ENCODE measurements around the gene TMEM212. TPM values are rescaled to one million over a fixed set of nuclear protein-coding genes. Genes with fewer than 3 reads are reported as not detected.

The TMEM212 gene
- total RNA-seq, 2 experiments from 2014 or later: not detected

DNA sequence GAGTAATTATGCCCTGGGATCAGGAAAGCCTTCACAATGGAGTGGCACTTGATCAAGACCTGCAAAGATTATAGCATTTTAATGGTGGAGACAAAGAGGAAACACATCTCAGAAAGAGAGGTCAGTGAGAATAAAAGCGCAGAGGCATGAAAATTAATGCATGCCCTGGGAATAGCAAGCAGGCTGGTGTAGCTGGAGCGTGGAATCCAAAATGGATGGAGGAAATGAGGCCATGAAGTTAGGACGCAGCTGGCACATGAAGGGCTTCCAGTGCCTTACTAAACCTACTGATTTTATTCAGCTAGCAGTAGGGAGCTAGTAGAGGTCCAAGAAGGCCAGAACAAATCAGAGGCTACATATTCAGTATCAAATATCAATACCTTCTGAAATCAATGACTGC, 38.1 kb downstream of the TMEM212 start:
- no peak overlapping the region for H3K4me3 Mint-ChIP-seq
- DNase-seq (no peak), ATAC-seq (ENCODE audit: poor library complexity) (no peak)
- Histone ChIP-seq H3K27me3 (ENCODE audit: control insufficient read depth in 1 of 2, insufficient read depth in 2 of 2, low read length in 2 of 2) (no peaks in the 10 kb centered on the region), H3K4me1 (ENCODE audit: insufficient read depth, low read length) (no peaks in the 10 kb centered on the region), H3K9me3 (ENCODE audit: control insufficient read depth in 1 of 2, insufficient read depth in 1 of 2, low read length in 2 of 2) (no peaks in the 10 kb centered on the region), H3K4me3 (ENCODE audit: low read length) (no peak overlapping the region), H3K27ac (ENCODE audit: low read depth in 1 of 2, low read length in 2 of 2) (no peak overlapping the region), H3K36me3 (ENCODE audit: insufficient read depth, low read length) (no peaks in the 10 kb centered on the region)
- ChIA-PET POLR2A (no interaction called here), CTCF (interaction anchor here (1.6 kb wide), 1 partner anchor 13 kb away, joined by 3 read pairs; no protein-coding TSS in a partner anchor)
- TF ChIP-seq, protein P1, sequence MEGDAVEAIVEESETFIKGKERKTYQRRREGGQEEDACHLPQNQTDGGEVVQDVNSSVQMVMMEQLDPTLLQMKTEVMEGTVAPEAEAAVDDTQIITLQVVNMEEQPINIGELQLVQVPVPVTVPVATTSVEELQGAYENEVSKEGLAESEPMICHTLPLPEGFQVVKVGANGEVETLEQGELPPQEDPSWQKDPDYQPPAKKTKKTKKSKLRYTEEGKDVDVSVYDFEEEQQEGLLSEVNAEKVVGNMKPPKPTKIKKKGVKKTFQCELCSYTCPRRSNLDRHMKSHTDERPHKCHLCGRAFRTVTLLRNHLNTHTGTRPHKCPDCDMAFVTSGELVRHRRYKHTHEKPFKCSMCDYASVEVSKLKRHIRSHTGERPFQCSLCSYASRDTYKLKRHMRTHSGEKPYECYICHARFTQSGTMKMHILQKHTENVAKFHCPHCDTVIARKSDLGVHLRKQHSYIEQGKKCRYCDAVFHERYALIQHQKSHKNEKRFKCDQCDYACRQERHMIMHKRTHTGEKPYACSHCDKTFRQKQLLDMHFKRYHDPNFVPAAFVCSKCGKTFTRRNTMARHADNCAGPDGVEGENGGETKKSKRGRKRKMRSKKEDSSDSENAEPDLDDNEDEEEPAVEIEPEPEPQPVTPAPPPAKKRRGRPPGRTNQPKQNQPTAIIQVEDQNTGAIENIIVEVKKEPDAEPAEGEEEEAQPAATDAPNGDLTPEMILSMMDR (IDR thresholded peaks at IDR 0.05): no peak
- intact Hi-C loops (cut with DNase I, micrococcal nuclease): no loop called here
- no peaks in the 10 kb centered on the region for H3K9me3 Mint-ChIP-seq
- no peaks in the 10 kb centered on the region for H3K27me3 Mint-ChIP-seq
- H3K36me3 Mint-ChIP-seq (ENCODE audit: low read depth): no peaks in the 10 kb centered on the region
- no peak overlapping the region for H3K27ac Mint-ChIP-seq
- H3K4me1 Mint-ChIP-seq (ENCODE audit: low read depth): no peaks in the 10 kb centered on the region

DNA sequence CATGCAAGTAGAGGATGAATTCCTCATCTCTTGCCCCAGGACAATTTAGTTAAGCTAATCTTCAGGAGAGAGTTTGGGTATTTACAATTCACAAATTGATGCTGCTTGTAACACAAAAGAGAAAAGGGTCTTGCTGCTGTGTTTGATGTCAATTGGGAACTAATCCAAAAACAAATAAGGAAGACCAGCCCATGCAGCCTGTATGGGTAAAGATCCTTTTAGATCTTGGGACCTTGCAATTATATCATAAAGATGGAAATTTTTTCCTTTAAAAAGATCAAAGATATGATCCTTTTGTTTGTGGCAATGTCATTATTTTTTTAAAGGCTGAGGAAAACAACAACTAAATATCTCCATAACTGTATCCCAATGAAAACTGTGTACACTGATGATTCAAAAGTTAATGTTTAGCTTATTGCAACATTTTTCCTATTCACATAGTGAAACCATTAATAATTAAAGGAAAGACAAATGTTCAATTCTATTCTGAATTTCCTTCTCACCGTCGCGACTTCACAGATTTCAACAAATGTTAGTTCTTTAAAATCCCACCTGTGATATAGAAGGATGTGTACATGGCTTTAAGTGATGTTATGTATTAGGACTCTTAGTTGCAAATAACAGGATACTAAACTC, 40.2 kb downstream of the TMEM212 start:
- no peak overlapping the region for H3K27ac ChIP-seq (ENCODE audit: low read depth in 1 of 2, low read length in 2 of 2)
- no peak overlapping the region for H3K4me3 ChIP-seq (ENCODE audit: low read length)
- TF ChIP-seq, protein P1 (IDR thresholded peaks at IDR 0.05): no peak
- no peaks in the 10 kb centered on the region for H3K4me1 ChIP-seq (ENCODE audit: insufficient read depth, low read length)
- no peaks in the 10 kb centered on the region for H3K27me3 ChIP-seq (ENCODE audit: control insufficient read depth in 1 of 2, insufficient read depth in 2 of 2, low read length in 2 of 2)
- DNase-seq (no peak), ATAC-seq (ENCODE audit: poor library complexity) (no peak)
- CTCF ChIA-PET: no interaction called here
- H3K36me3 ChIP-seq (ENCODE audit: insufficient read depth, low read length): no peaks in the 10 kb centered on the region
- intact Hi-C loops (cut with DNase I, micrococcal nuclease): no loop called here
- H3K27me3 Mint-ChIP-seq: no peaks in the 10 kb centered on the region
- no peaks in the 10 kb centered on the region for H3K36me3 Mint-ChIP-seq (ENCODE audit: low read depth)
- H3K9me3 Mint-ChIP-seq: no peaks in the 10 kb centered on the region
- H3K27ac Mint-ChIP-seq: no peak overlapping the region
- no peaks in the 10 kb centered on the region for H3K4me1 Mint-ChIP-seq (ENCODE audit: low read depth)
- H3K9me3 ChIP-seq (ENCODE audit: control insufficient read depth in 1 of 2, insufficient read depth in 1 of 2, low read length in 2 of 2): no peaks in the 10 kb centered on the region
- H3K4me3 Mint-ChIP-seq: no peak overlapping the region
- POLR2A ChIA-PET: no interaction called here

DNA sequence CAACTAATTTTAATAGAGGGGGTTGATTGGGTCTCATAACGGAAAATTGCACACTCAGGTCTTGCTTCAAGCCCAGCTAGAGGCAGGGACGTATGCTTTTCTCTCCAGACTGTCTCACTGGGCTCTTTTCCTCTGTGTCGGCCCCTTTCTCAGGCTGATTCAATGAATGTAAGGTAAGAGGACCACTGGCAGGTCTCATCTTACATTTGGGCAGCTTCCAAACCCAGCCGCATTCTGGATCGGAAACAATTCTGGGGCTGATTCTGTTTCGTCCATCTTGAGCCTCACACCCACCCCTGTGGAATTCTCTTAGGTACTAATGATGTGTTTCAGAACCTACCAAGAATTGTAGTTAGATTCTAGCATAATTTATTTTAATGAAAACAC, 40.7 kb downstream of the TMEM212 start:
- H3K9me3 Mint-ChIP-seq: no peaks in the 10 kb centered on the region
- intact Hi-C loops (cut with DNase I, micrococcal nuclease): no loop called here
- ChIA-PET POLR2A (interaction anchor here (0.6 kb wide), 1 partner anchor 333 kb away, joined by 4 read pairs; no protein-coding TSS in a partner anchor), CTCF (no interaction called here)
- Histone ChIP-seq H3K27ac (ENCODE audit: low read depth in 1 of 2, low read length in 2 of 2) (no peak overlapping the region), H3K27me3 (ENCODE audit: control insufficient read depth in 1 of 2, insufficient read depth in 2 of 2, low read length in 2 of 2) (no peaks in the 10 kb centered on the region), H3K9me3 (ENCODE audit: control insufficient read depth in 1 of 2, insufficient read depth in 1 of 2, low read length in 2 of 2) (no peaks in the 10 kb centered on the region), H3K36me3 (ENCODE audit: insufficient read depth, low read length) (no peaks in the 10 kb centered on the region), H3K4me3 (ENCODE audit: low read length) (no peak overlapping the region), H3K4me1 (ENCODE audit: insufficient read depth, low read length) (no peaks in the 10 kb centered on the region)
- no peaks in the 10 kb centered on the region for H3K4me1 Mint-ChIP-seq (ENCODE audit: low read depth)
- no peaks in the 10 kb centered on the region for H3K27me3 Mint-ChIP-seq
- no peaks in the 10 kb centered on the region for H3K36me3 Mint-ChIP-seq (ENCODE audit: low read depth)
- no peak overlapping the region for H3K27ac Mint-ChIP-seq
- DNase-seq (no peak), ATAC-seq (ENCODE audit: poor library complexity) (no peak)
- no peak overlapping the region for H3K4me3 Mint-ChIP-seq
- TF ChIP-seq, protein P1 (IDR thresholded peaks at IDR 0.05): no peak

Data from CD4-positive, alpha-beta T cell (primary cell).